Measurements from ENCODE around the gene PIRT.

- TF ChIP-seq CTCF (IDR thresholded peaks at IDR 0.05 in 2 of 3, conservative IDR thresholded peaks at IDR 0.05 in 1 of 3; ENCODE audit: borderline replicate concordance in 1 of 3, insufficient read depth in 1 of 3, low read depth in 2 of 3, low read length in 2 of 3), result no peak
- no peak for TF ChIP-seq EZH2phosphoT487 (IDR thresholded peaks at IDR 0.05; ENCODE audit: borderline replicate concordance)
- TF ChIP-seq POLR2A (IDR thresholded peaks at IDR 0.05; ENCODE audit: borderline replicate concordance, extremely low read depth, insufficient read depth, insufficient read length), result no peak
Measured at GRCh38 chr17:10806545-10807262, 31.2 kb downstream of the PIRT start.

Measured in HCT116 (cell line).